Psoas muscle (tissue), 8 donors: ENCODE measurements around the gene TOR2A. TPM values are rescaled to one million over a fixed set of nuclear protein-coding genes. Genes with fewer than 3 reads are reported as not detected.
A peak's percentile ranks its signal among the peaks of the same experiment; 100 is the strongest.

Experiments used
- ATAC-seq, 4 donors: fragments of 200-7000 bp; cut with Tn5 transposase; one replicate each; pipeline ENCODE4 v1.9.1; 2020; ENCODE audit warnings: moderate library complexity in 3 of 4, mild to moderate bottlenecking in 2 of 4
- DNase-seq, 2 donors: peaks; one replicate each; pipeline ENCODE4 v3.0.0-alpha.2; 2020
- H3K27ac ChIP-seq: fragments of 200-600 bp; one replicate; pipeline ENCODE4 v1.8.0; 2022
- H3K27me3 ChIP-seq, 3 donors: fragments of 200-600 bp in 1 of 3; one replicate each; pipeline versions ENCODE4 v1.6.1 to v1.8.0; 2013 to 2022; ENCODE audit warnings: low read length in 2 of 3, mild to moderate bottlenecking in 2 of 3, moderate library complexity in 1 of 3; ENCODE audit not compliant: insufficient read depth in 3 of 3
- H3K36me3 ChIP-seq, 2 donors: fragments of 200-600 bp in 1 of 2; one replicate each; pipeline versions ENCODE4 v1.6.1 to v1.8.0; 2013 to 2022; ENCODE audit warnings: low read depth in 1 of 2, mild to moderate bottlenecking in 1 of 2, moderate library complexity in 1 of 2; ENCODE audit not compliant: insufficient read depth in 1 of 2
- H3K4me1 ChIP-seq: fragments of 200-600 bp; one replicate; pipeline ENCODE4 v1.8.0; 2022
- H3K4me3 ChIP-seq: fragments of 200-600 bp; one replicate; pipeline ENCODE4 v1.8.0; 2022; ENCODE audit warnings: mild to moderate bottlenecking
- H3K9me3 ChIP-seq: fragments of 200-600 bp; one replicate; pipeline ENCODE4 v1.8.0; 2022
- WGBS, 3 donors: extraction: QIAGEN DNeasy Blood & Tissue Kit; methylation state at CpG; one replicate each; pipeline versions ENCODE4 v1.1.6 to v1.1.7; 2013; 5-methylcytosine and 5-hydroxymethylcytosine counted together
- intact Hi-C, 2 donors: fragments of 100-400 bp; cut with DNase I; formaldehyde crosslinking; loops; one replicate each; pipeline versions ENCODE4 v1.11.0 to v1.14.2; 2022
- polyA plus RNA-seq, 3 donors: library from polyadenylated mRNA; stranded (reverse); fragments of 200-250 nt; gene quantifications; one replicate each; pipeline ENCODE4 v1.2.3, GENCODE V29; 2013
- total RNA-seq, 4 donors: library from RNA; stranded (reverse); fragmentation: NEBNext Ultra II Directional in 2 of 4; extraction: Animal tissue kit (Norgen Biotek cat#: 25700) in 2 of 4; gene quantifications; one replicate each; pipeline versions ENCODE4 v1.2.1 to v1.2.4, GENCODE V29; 2021 to 2023
- TF ChIP-seq, protein P1 (sequence below): fragments of 200-600 bp; IDR thresholded peaks from one replicate; pipeline ENCODE4 v1.8.0; 2022; ENCODE audit warnings: antibody characterized with exemption
- donor health status: healthy with polysubstance abuse.
- donor health status: DM: no; HTN: no; CAD: no; lungs with moderate emphysema.
- donor health status: Bipolar disorder and iron deficiency.
- donor health status: healthy.
- donor health status: DM: yes; HTN: yes; CAD: no.
- donor health status: DM: no; HTN: no; CAD: no.
- donor health status: DM: no; HTN: no; CAD: no.
- donor health status: DM: yes; HTN: yes; CAD: no.

TOR2A gene
- total and polyA plus RNA-seq, 7 donors: 2.8 to 6.9 (median 4.6) TPM

DNA sequence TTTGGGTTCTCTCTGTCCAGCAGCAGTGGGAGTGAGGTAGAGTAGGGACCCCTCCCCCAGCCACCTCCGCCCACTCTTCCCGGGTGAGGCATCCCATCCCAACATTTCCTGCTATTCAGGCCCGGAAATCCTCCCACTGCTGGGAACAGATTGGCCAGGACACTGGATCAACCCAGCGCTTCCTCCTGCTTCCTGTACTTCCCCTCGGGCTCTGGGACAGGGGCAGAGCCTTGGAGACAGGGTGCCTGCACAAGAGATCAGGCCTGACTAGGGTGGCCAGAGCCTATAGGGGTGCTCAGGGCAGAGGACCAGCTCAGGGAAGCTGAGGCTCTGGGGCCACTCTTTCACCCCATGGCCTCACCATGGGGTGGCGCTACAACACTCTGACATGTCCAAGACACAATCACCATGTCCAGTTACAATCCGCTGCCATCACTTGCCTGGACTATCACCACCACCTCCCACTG, 28.9 kb upstream of the TOR2A start:
- H3K27ac ChIP-seq: peak overlapping the region; percentile 65
- peaks cover 0 to 4% (median 3%) of the 10 kb centered on the region in 3 donors for H3K27me3 ChIP-seq
- no peak overlapping the region for H3K4me3 ChIP-seq
- no peaks in the 10 kb centered on the region for H3K36me3 ChIP-seq
- DNase-seq (peak; percentile 63 to 67), ATAC-seq (peak; percentile 50 to 69 (median 64))
- H3K9me3 ChIP-seq: no peaks in the 10 kb centered on the region
- peaks cover 4% of the 10 kb centered on the region for H3K4me1 ChIP-seq
- intact Hi-C loops: no loop called here
- TF ChIP-seq, protein P1, sequence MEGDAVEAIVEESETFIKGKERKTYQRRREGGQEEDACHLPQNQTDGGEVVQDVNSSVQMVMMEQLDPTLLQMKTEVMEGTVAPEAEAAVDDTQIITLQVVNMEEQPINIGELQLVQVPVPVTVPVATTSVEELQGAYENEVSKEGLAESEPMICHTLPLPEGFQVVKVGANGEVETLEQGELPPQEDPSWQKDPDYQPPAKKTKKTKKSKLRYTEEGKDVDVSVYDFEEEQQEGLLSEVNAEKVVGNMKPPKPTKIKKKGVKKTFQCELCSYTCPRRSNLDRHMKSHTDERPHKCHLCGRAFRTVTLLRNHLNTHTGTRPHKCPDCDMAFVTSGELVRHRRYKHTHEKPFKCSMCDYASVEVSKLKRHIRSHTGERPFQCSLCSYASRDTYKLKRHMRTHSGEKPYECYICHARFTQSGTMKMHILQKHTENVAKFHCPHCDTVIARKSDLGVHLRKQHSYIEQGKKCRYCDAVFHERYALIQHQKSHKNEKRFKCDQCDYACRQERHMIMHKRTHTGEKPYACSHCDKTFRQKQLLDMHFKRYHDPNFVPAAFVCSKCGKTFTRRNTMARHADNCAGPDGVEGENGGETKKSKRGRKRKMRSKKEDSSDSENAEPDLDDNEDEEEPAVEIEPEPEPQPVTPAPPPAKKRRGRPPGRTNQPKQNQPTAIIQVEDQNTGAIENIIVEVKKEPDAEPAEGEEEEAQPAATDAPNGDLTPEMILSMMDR: peak; percentile 25
- 41 to 55% (median 49%) methylated on average over 7 of the region's 7 CpGs for WGBS, 3 donors

DNA sequence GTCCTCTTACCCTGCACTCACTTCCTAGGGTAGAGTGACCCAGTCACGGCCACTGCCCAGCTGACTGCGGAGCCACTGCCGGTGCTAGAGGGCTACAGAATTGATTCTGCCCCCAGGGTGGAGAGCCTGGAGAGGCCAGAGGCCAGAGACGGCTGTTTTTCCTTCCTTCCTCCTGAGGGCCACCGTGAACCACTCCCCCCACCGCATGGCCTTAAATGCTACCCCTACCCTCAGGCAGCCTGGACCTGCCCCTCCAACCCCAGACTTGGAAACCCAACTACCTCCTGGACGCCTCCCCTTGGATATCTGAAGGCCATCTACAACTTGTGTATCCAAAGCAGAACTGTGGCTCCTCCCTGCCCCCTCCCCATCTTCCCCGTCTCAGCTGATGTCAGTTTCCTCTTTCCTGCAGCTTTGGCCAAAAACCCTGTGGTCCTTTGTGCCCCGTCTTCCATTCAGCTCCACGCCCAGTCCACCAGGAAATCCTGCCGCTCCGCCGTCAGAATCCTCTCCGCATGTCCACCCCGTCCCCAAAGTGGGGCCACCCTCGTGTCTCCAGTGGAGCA, 27.1 kb upstream of the TOR2A start:
- peak overlapping the region; percentile 46 for H3K4me3 ChIP-seq
- DNase-seq (peak in 1 of 2 donors; percentile 67), ATAC-seq (peak in 3 of 4 donors; percentile 46 to 70 (median 65))
- no peaks in the 10 kb centered on the region for H3K36me3 ChIP-seq
- H3K9me3 ChIP-seq: no peaks in the 10 kb centered on the region
- peaks cover 0 to 4% (median 3%) of the 10 kb centered on the region in 3 donors for H3K27me3 ChIP-seq
- WGBS, 3 donors: 41 to 45% (median 45%) methylated on average over 16 of the region's 16 CpGs
- intact Hi-C loops: no loop called here
- peak overlapping the region; percentile 65 for H3K27ac ChIP-seq
- H3K4me1 ChIP-seq: peaks cover 4% of the 10 kb centered on the region
- TF ChIP-seq, protein P1: no peak

DNA sequence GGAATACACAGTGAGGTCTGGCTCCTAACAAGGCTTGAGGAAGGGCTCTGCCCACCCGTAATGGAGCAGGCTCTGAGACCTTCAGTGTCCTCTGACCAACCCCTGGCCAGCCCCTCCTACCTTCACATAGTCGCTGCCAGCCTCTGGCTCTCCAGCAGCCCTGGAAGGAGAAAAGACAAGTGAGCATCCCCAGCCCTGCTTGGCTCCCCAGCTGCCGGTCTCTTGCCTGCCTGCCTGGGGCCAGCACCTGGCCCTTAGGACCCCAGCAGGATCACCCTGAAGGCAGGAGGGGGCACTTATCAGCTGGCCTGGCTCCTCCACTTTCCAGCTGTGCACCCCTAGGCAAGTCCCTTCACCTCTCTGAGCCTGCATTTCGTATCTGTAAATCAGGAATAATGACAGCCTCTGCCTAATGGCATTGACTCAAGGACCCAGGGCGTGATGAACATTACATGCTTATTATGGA, 26.4 kb upstream of the TOR2A start:
- Histone ChIP-seq H3K27me3 (peaks cover 0 to 9% (median 3%) of the 10 kb centered on the region in 3 donors), H3K36me3 (no peaks in the 10 kb centered on the region), H3K9me3 (no peaks in the 10 kb centered on the region), H3K4me3 (peak overlapping the region; percentile 46), H3K27ac (peak overlapping the region; percentile 16), H3K4me1 (peaks cover 4% of the 10 kb centered on the region)
- TF ChIP-seq, protein P1: no peak
- intact Hi-C loops: no loop called here
- 27 to 36% (median 27%) methylated on average over 5 of the region's 5 CpGs for WGBS, 3 donors
- no peak for ATAC-seq
- no peak for DNase-seq

DNA sequence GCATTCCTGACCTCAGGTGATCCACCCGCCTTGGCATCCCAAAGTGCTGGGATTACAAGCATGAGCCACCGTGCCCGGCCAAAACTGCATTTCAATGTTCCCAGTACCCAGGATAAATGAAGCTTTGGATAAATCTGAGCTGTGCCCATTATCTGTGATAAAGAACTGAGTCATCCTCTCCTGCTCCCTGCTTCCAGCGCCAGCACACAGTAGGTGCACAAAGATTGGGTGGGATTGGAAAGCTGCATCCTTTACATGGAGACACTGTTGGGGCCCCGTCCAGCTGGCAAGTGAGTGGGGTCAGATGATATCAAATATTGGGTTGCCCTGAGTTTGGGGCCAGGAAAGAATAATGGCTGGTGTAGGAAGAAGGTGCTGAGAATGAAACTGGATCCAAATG, 26.0 kb upstream of the TOR2A start:
- peak overlapping the region; percentile 46 for H3K4me3 ChIP-seq
- intact Hi-C loops: no loop called here
- peaks cover 0 to 14% (median 3%) of the 10 kb centered on the region in 3 donors for H3K27me3 ChIP-seq
- ATAC-seq: no peak
- H3K9me3 ChIP-seq: no peaks in the 10 kb centered on the region
- H3K4me1 ChIP-seq: peaks cover 4% of the 10 kb centered on the region
- TF ChIP-seq, protein P1: no peak
- WGBS, 3 donors: 58 to 61% (median 59%) methylated on average over 5 of the region's 5 CpGs
- no peak overlapping the region for H3K27ac ChIP-seq
- no peak for DNase-seq
- H3K36me3 ChIP-seq: no peaks in the 10 kb centered on the region
